Inflammatory macrophage treated with lipopolysaccharide for 4 hours (primary cell): ENCODE results near the gene GNG10.
"Not testable (repeated sequence)": the region's sequence is repeated elsewhere in the genome, so short reads cannot be mapped to it uniquely, and the experiment has no call there.

ENCODE experiments used
- DNase-seq: peaks from one replicate; pipeline ENCODE4 v3.0.0-alpha.2; 2020

GNG10 gene

GRCh38 chr9:111657051-111657450, 4.4 kb upstream of the GNG10 start:
- peak; percentile 29 for DNase-seq

- DNase-seq: no peak
Observed at GRCh38 chr9:111658943-111659342, 2.5 kb upstream of the GNG10 start.

GRCh38 chr9:111659691-111660090, 1.7 kb upstream of the GNG10 start:
- DNase-seq: peak; percentile 53

- peak; percentile 69 for DNase-seq
Observed at GRCh38 chr9:111661802-111662521, 557 bp downstream of the GNG10 start.

GRCh38 chr9:111662576-111663300, 1.3 kb downstream of the GNG10 start:
- DNase-seq: peak; percentile 8

- no peak for DNase-seq
Observed at GRCh38 chr9:111663301-111663823, 2.0 kb downstream of the GNG10 start.

GRCh38 chr9:111668026-111668573, 6.7 kb downstream of the GNG10 start:
- DNase-seq: no peak

- DNase-seq: not testable (repeated sequence)
Observed at GRCh38 chr9:111668601-111669000, 7.2 kb downstream of the GNG10 start.

GRCh38 chr9:111674319-111674718, 12.9 kb downstream of the GNG10 start:
- DNase-seq: no peak

GRCh38 chr9:111676116-111676515, 14.7 kb downstream of the GNG10 start:
- no peak for DNase-seq

- no peak for DNase-seq
Observed at GRCh38 chr9:111678293-111678692, 16.9 kb downstream of the GNG10 start.

GRCh38 chr9:111679199-111679598, 17.8 kb downstream of the GNG10 start:
- no peak for DNase-seq

- DNase-seq: peak; percentile 55
Observed at GRCh38 chr9:111683392-111683791, 22.0 kb downstream of the GNG10 start.

GRCh38 chr9:111691672-111692329, 30.4 kb downstream of the GNG10 start:
- DNase-seq: peak; percentile 57

- DNase-seq: no peak
Observed at GRCh38 chr9:111696796-111697195, 35.4 kb downstream of the GNG10 start.

- no peak for DNase-seq
Observed at GRCh38 chr9:111700776-111701175, 39.4 kb downstream of the GNG10 start.

GRCh38 chr9:111704503-111704902, 43.1 kb downstream of the GNG10 start:
- no peak for DNase-seq

- DNase-seq: no peak
Observed at GRCh38 chr9:111711548-111711947, 50.1 kb downstream of the GNG10 start.

- DNase-seq: no peak
Observed at GRCh38 chr9:111712369-111712768, 51.0 kb downstream of the GNG10 start.

GRCh38 chr9:111715471-111715870, 54.1 kb downstream of the GNG10 start:
- no peak for DNase-seq

- no peak for DNase-seq
Observed at GRCh38 chr9:111719541-111719940, 58.1 kb downstream of the GNG10 start.
